A549 (cell line): ENCODE measurements around the gene KLF2. TPM values are rescaled to one million over a fixed set of nuclear protein-coding genes. Genes with fewer than 3 reads are reported as not detected.
A peak's percentile ranks its signal among the peaks of the same experiment; 100 is the strongest.

Source experiments
- ATAC-seq, 2 experiments: fragments of 200-7000 bp in 1 of 2; fragments of >200 bp in 1 of 2; cut with Nextera tagmentation in 1 of 2; cut with Tn5 transposase in 1 of 2; 3 replicates each; pipeline versions ENCODE4 v1.8.0 to v1.9.1; 2018 to 2020; ENCODE audit warnings: mild to moderate bottlenecking in 1 of 2, moderate library complexity in 1 of 2
- CTCF ChIA-PET: fragments of 300-600 bp; sonication (Branson Sonifier 250); formaldehyde crosslinking; extraction: SDS; loops from one replicate; lab custom pipeline; 2021; ENCODE audit warnings: antibody characterized with exemption, inconsistent platforms; lab: Yijun Ruan, JAX
- POLR2A ChIA-PET: fragments of 350-600 bp; formaldehyde crosslinking; extraction: SDS; loops from one replicate; lab custom pipeline; 2021; ENCODE audit warnings: antibody characterized with exemption, inconsistent platforms; lab: Yijun Ruan, JAX
- DNase-seq, 2 experiments: peaks; one replicate each; pipeline versions ENCODE4 v3.0.0 to v3.0.0-alpha.2; 2011 to 2016; ENCODE audit warnings: low read depth in 1 of 2, low spot score in 1 of 2
- FAIRE-seq: peaks from 2 replicates; lab custom pipeline; 2011; peaks lifted over from hg19 to GRCh38; lab: Jason Lieb, UNC
- H3K27ac ChIP-seq, 2 experiments: fragments of >200 bp; sonication (Bioruptor Twin); formaldehyde crosslinking; 3 replicates each; pipeline ENCODE4 v1.5.1; 2016 to 2017
- H3K4me1 ChIP-seq: fragments of >200 bp; sonication (Bioruptor Twin); formaldehyde crosslinking; 3 replicates; pipeline ENCODE4 v1.6.1; 2016
- H3K4me2 ChIP-seq: fragments of >200 bp; sonication (Bioruptor Twin); formaldehyde crosslinking; 3 replicates; pipeline ENCODE4 v1.6.1; 2016
- H3K4me3 ChIP-seq: fragments of >200 bp; sonication (Bioruptor Twin); formaldehyde crosslinking; 3 replicates; pipeline ENCODE4 v1.5.1; 2016
- H3K9me3 ChIP-seq: fragments of >200 bp; sonication (Bioruptor Twin); formaldehyde crosslinking; 3 replicates; pipeline ENCODE4 v1.6.1; 2016
- BHLHE40 ChIP-seq: IDR thresholded peaks from 2 replicates; pipeline ENCODE4 v1.6.1; 2012; ENCODE audit warnings: low read depth, low read length, inconsistent platforms
- CBX8 ChIP-seq: fragments of 200-600 bp; sonication (generic); IDR thresholded peaks from 2 replicates; pipeline ENCODE4 v1.6.1; 2016
- CHD2 ChIP-seq: fragments of 150-350 bp; IDR thresholded peaks from 2 replicates; pipeline ENCODE4 v1.6.1; 2014; ENCODE audit warnings: low read length; ENCODE audit not compliant: partially characterized antibody
- EHMT2 ChIP-seq: fragments of 200-600 bp; sonication (generic); IDR thresholded peaks from 2 replicates; pipeline ENCODE4 v1.6.1; 2016; ENCODE audit warnings: antibody characterized with exemption, low read depth, mild to moderate bottlenecking, moderate library complexity
- FOSL2 ChIP-seq, 2 experiments: fragments of 450-650 bp in 1 of 2; fragments of >200 bp in 1 of 2; sonication (Bioruptor Twin) in 1 of 2; formaldehyde crosslinking; IDR thresholded peaks; 2 replicates each; pipeline versions ENCODE4 v1.5.0 to v1.6.1; 2016 to 2020; ENCODE audit warnings: mild to moderate bottlenecking in 1 of 2, moderate library complexity in 1 of 2
- HOXA7 ChIP-seq: fragments of 250-450 bp; sonication (Bioruptor Pico); IDR thresholded peaks from 2 replicates; pipeline ENCODE4 v1.5.0; 2020; ENCODE audit warnings: mild to moderate bottlenecking, moderate library complexity
- HOXB13 ChIP-seq: fragments of 250-450 bp; sonication (Bioruptor Pico); IDR thresholded peaks from 2 replicates; pipeline ENCODE4 v1.5.0; 2020; ENCODE audit warnings: low read depth, mild to moderate bottlenecking, moderate library complexity
- HOXB5 ChIP-seq: fragments of 250-450 bp; sonication (Bioruptor Pico); IDR thresholded peaks from 2 replicates; pipeline ENCODE4 v1.5.0; 2020; ENCODE audit warnings: mild to moderate bottlenecking, moderate library complexity
- KDM1A ChIP-seq: fragments of 200-600 bp; sonication (generic); IDR thresholded peaks from 2 replicates; pipeline ENCODE4 v1.6.1; 2016; ENCODE audit warnings: low read depth, mild to moderate bottlenecking
- MAX ChIP-seq: IDR thresholded peaks from 2 replicates; pipeline ENCODE4 v1.6.1; 2012
- MAZ ChIP-seq: fragments of 150-350 bp; IDR thresholded peaks from 2 replicates; pipeline ENCODE4 v1.6.1; 2014; ENCODE audit warnings: antibody characterized with exemption, low read depth, low read length, borderline replicate concordance
- NPAS2 ChIP-seq: fragments of 250-450 bp; sonication (Bioruptor Pico); IDR thresholded peaks from 2 replicates; pipeline ENCODE4 v1.8.0; 2022; ENCODE audit warnings: mild to moderate bottlenecking, moderate library complexity, borderline replicate concordance
- PHF8 ChIP-seq: fragments of 200-600 bp; sonication (generic); IDR thresholded peaks from 2 replicates; pipeline ENCODE4 v1.6.1; 2016; ENCODE audit warnings: low read depth, mild to moderate bottlenecking, antibody characterized with exemption, moderate library complexity, borderline replicate concordance
- POLR2A ChIP-seq: IDR thresholded peaks from 2 replicates; pipeline ENCODE4 v1.6.1; 2012; ENCODE audit warnings: mild to moderate bottlenecking, low read length
- POLR2AphosphoS2 ChIP-seq: conservative IDR thresholded peaks from 2 replicates; pipeline ENCODE4 v1.6.1; 2012; ENCODE audit warnings: low read length, improper control_type of control experiment, inconsistent platforms
- RAD21 ChIP-seq, 2 experiments: fragments of >200 bp in 1 of 2; sonication (Bioruptor Twin) in 1 of 2; formaldehyde crosslinking in 1 of 2; IDR thresholded peaks in 1 of 2; conservative IDR thresholded peaks in 1 of 2; 2 replicates in 1 of 2; 3 replicates in 1 of 2; pipeline ENCODE4 v1.6.1; 2012 to 2018; ENCODE audit warnings: inconsistent platforms in 1 of 2
- RCOR1 ChIP-seq: fragments of 150-350 bp; IDR thresholded peaks from 2 replicates; pipeline ENCODE4 v1.6.1; 2014; ENCODE audit warnings: antibody characterized with exemption, low read length, low read depth
- RNF2 ChIP-seq: fragments of 200-600 bp; sonication (generic); IDR thresholded peaks from 2 replicates; pipeline ENCODE4 v1.6.1; 2016; ENCODE audit warnings: low read depth, mild to moderate bottlenecking, antibody characterized with exemption, moderate library complexity, borderline replicate concordance
- ZNF302 ChIP-seq: fragments of 250-450 bp; sonication (Bioruptor Pico); IDR thresholded peaks from 2 replicates; pipeline ENCODE4 v1.9.0; 2021; ENCODE audit warnings: inconsistent platforms, mild to moderate bottlenecking, moderate library complexity
- ZSCAN20 ChIP-seq: fragments of 250-450 bp; sonication (Bioruptor Pico); IDR thresholded peaks from 2 replicates; pipeline ENCODE4 v1.8.0; 2022; ENCODE audit warnings: mild to moderate bottlenecking, moderate library complexity
- WGBS: methylation state at CpG from one replicate; pipeline ENCODE4 v1.1.6; 2017; ENCODE audit errors: missing lambda C conversion rate; 5-methylcytosine and 5-hydroxymethylcytosine counted together
- polyA plus RNA-seq, 4 experiments: library from polyadenylated mRNA; depleted of rRNA in 3 of 4; stranded (reverse); fragments of >200 nt; fragmentation: RNase III in 1 of 4; extraction: RNeasy Plus Mini Kit Qiagen cat#74134 plus additional on column Dnase treatment in 1 of 4; gene quantifications; 2 replicates in 3 of 4; 3 replicates in 1 of 4; pipeline ENCODE4 v1.2.3, GENCODE V29; 2011 to 2017

KLF2 gene
- polyA plus RNA-seq, 2 of the 4 experiments (the other 2 are of a cell fraction): 3.4 to 6.9 TPM

GRCh38 chr19:16296713-16297112, 27.9 kb upstream of the KLF2 start:
- Histone ChIP-seq H3K4me1 (peaks cover 30% of the 10 kb centered on the region), H3K4me3 (no peak overlapping the region), H3K27ac (peak overlapping the region; percentile 12 to 29; a peak in 4 of 6 replicates), H3K4me2 (peak overlapping the region; percentile 24; the same call in 1 of the 3 replicates), H3K9me3 (no peaks in the 10 kb centered on the region)
- TF ChIP-seq HOXB13: no peak
- TF ChIP-seq ZNF302 (CRISPR knock-in tag): no peak
- TF ChIP-seq FOSL2 (IDR thresholded peaks at IDR 0.05): no peak
- TF ChIP-seq FOSL2 (CRISPR knock-in tag; IDR thresholded peaks at IDR 0.05): peak; percentile 55
- no peak for FAIRE-seq
- peak in 1 of 2 experiments; percentile 69 for DNase-seq
- ATAC-seq: peak; percentile 9 to 11; a peak in 2 of 6 replicates
- WGBS: 15% methylated on average over 7 of the region's 7 CpGs
- CTCF ChIA-PET: no interaction called here
- POLR2A ChIA-PET: no interaction called here

GRCh38 chr19:16297575-16298178, 26.9 kb upstream of the KLF2 start:
- ChIA-PET CTCF (interaction anchor here (1.1 kb wide), 1 partner anchor 74 kb away, joined by 3 read pairs; no protein-coding TSS in a partner anchor), POLR2A (interaction anchor here (1.1 kb wide), 1 partner anchor 27 kb away, joined by 3 read pairs; the partner anchor contains the start of gene KLF2)
- Histone ChIP-seq H3K4me3 (no peak overlapping the region), H3K9me3 (no peaks in the 10 kb centered on the region), H3K4me2 (no peak overlapping the region), H3K27ac (peak overlapping the region in 1 of 2 experiments; percentile 29; a peak in 1 of 6 replicates), H3K4me1 (peaks cover 36% of the 10 kb centered on the region)
- FAIRE-seq (no peak), ATAC-seq (no peak), DNase-seq (no peak)
- no peak for TF ChIP-seq PHF8
- no peak for TF ChIP-seq ZSCAN20 (CRISPR knock-in tag)
- TF ChIP-seq RCOR1: no peak
- no peak for TF ChIP-seq NPAS2
- TF ChIP-seq CBX8: no peak
- no peak for TF ChIP-seq FOSL2 (IDR thresholded peaks at IDR 0.05)
- TF ChIP-seq FOSL2 (CRISPR knock-in tag; IDR thresholded peaks at IDR 0.05): no peak
- TF ChIP-seq MAX: no peak
- TF ChIP-seq RAD21 (conservative IDR thresholded peaks at IDR 0.05 in 1 of 2, IDR thresholded peaks at IDR 0.05 in 1 of 2): no peak
- no peak for TF ChIP-seq POLR2AphosphoS2
- no peak for TF ChIP-seq EHMT2
- TF ChIP-seq POLR2A: no peak
- TF ChIP-seq HOXB13: no peak
- no peak for TF ChIP-seq RNF2
- TF ChIP-seq BHLHE40: no peak
- TF ChIP-seq HOXA7: no peak
- no peak for TF ChIP-seq HOXB5 (CRISPR knock-in tag)
- no peak for TF ChIP-seq MAZ
- 80% methylated on average over 8 of the region's 9 CpGs for WGBS

GRCh38 chr19:16298334-16298733, 26.3 kb upstream of the KLF2 start:
- Histone ChIP-seq H3K27ac (no peak overlapping the region), H3K4me1 (peaks cover 31% of the 10 kb centered on the region), H3K4me2 (no peak overlapping the region), H3K4me3 (no peak overlapping the region), H3K9me3 (no peaks in the 10 kb centered on the region)
- WGBS: 63% methylated on average over 3 of the region's 3 CpGs
- FAIRE-seq: no peak
- no peak for ATAC-seq
- CTCF ChIA-PET: interaction anchor here (1.1 kb wide), 1 partner anchor 73 kb away, joined by 3 read pairs; no protein-coding TSS in a partner anchor
- TF ChIP-seq CHD2 (no peak), KDM1A (0 out of 2 replicates have a peak, but pooled peaks have one; percentile 29)
- POLR2A ChIA-PET: interaction anchor here (1.1 kb wide), 1 partner anchor 26 kb away, joined by 3 read pairs; the partner anchor contains the start of gene KLF2
- no peak for DNase-seq
